ENCODE data around the gene YWHAQ. TPM values are rescaled to one million over a fixed set of nuclear protein-coding genes. Genes with fewer than 3 reads are reported as not detected.

YWHAQ gene
- total RNA-seq = 209 TPM

DNA sequence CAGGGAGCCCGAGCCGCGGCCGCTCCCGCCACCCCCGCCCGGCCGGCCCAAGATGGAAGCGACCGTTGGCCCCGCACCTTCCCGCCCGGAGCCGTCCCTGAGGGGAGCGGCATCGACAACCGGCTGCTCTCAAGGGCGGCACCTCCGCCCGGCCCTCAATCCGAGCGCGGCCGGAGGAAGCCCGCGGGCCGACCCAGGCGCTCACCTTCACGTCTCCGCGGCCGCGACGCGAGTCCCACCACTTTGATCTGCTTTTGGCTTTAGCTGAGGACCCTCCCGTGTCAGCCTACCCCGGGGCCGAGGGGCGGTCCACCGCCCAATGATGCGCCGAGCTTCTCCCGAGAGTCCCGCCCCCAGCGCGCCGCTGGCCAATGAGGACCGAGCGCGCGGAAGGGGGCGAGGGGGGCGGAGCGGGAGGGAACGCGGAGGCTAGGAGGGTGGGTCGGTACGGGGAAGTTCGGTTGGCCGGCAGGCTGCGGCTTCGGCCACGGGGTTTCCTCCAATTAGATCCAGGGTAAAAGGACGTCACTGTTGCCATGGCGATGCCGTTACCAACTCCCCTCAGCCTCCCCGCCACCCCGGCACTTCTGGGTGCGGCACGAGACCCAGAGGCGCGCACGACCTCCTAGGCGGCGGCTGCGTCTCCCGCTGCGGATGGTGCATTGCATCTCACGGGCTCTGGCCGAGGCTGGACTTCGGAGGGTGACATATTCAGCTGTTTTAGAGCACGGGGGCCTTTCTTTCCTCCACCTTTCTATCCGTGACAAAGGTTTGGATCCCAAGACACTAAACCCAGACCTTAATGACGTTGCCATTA is at the start of gene YWHAQ:
YWHAQ (minus strand) TSS at position 262 of the 817 bp plus-strand sequence. CDS start 545 bp downstream, outside the sequence.
- ATAC-seq = peak; percentile 99
- DNase-seq (ENCODE audit: low spot score) = peak; percentile 99
- intact Hi-C loops (cut with DNase I) = no loop called here

DNA sequence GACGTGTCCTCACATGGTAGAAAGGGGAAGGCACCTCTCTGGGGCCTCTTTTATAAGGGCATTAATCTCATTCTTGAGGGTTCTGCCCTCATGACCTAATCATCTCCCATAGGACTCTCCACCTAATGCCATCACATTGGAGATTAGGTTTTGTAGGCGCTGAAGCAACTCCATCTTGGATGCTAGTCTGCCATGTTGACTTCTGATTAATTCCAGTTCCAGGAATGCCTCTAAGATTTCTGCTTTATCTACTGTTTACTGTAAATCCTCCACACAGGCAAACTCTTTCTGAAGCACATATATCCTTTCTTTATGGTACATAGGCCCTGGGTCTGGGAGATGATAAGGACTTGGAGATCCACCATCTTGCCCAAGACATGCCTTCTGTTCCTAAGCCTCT is 49.3 kb upstream of the YWHAQ start:
- DNase-seq (ENCODE audit: low spot score) = no peak
- intact Hi-C loops (cut with DNase I) = no loop called here
- ATAC-seq = no peak

DNA sequence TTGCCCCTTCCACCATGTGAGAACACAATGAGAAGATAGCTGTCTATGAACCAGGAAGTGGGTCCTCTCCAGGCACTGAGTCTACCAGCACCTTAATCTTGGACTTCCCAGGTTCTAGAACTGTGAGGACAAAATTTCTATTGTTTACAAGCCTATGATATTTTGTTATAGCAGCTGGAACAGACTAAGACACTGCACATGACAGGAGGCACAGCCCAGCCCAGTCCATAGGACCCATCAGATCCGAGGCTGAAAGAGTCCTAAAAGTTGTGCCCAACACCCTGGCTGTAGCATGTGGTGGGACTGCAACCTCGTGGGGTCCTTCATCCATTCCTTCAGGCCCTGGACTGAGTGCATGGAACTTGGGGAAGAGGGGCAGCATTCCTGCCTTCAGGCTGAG is 48.4 kb upstream of the YWHAQ start:
- DNase-seq (ENCODE audit: low spot score) (no peak), ATAC-seq (no peak)
- intact Hi-C loops (cut with DNase I) = no loop called here

DNA sequence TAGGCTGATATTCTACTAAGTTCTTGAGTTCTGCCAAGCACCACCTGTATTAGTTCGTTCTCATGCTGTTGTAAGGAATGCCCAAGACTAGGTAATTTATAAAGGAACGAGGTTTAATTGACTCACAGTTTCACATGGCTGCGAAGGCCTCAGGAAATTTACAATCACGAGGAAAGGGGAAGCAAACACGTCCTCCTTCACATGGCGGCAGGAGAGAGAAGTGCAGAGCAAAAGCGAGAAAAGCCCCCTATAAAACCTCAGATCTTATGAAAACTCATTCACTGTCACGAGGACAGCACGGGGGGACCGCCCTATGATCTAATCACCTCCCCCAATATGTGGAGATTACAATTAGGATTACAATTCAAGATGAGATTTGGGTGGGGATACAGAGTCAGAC is 47.7 kb upstream of the YWHAQ start:
- ATAC-seq (no peak), DNase-seq (ENCODE audit: low spot score) (no peak)
- intact Hi-C loops (cut with DNase I) = no loop called here

DNA sequence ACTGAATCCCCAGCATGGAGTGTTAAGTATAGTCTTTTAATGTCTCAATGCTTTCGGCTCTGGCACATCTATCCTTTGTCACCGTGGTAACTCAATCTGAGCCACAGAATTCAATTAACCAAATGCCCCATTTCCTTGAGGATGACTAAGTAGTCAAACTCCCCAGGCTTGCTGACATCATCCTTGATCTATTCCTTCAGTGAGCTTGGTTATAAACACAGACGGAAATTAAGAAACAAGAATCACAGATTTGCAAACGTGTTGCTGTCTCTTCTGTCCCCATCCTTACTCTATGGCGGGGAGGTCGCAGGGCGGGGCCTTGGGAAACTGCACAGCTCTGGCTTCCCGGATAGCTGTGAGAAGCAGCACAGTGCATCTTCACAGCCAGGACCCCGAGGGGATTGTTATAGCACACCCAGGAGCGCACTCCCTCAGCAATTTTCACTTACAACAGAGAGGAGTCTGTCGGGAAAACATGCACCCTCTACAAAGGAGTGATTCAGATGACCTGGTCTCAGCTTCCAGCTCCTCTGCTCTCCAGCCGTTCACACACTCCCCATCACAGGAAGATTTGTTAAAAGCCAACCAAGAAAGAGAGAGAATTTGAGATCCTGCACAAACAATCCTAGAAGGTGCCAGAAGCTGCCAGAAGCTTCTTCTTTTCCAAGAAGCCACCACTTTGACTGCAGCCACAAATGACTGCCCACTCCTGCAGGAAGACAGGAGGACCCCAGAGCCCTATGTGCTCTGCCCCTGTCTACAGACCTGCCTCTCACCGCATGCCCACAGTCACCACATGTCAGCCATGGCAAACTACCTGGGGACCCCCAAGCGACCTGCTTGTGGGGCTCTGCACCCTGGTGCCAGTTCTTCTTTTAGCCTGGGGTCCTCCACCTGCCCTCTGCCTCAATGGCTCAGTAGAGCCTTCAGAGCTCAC is 44.9 kb upstream of the YWHAQ start:
- DNase-seq (ENCODE audit: low spot score) (no peak), ATAC-seq (peak; percentile 64)
- intact Hi-C loops (cut with DNase I) = no loop called here

DNA sequence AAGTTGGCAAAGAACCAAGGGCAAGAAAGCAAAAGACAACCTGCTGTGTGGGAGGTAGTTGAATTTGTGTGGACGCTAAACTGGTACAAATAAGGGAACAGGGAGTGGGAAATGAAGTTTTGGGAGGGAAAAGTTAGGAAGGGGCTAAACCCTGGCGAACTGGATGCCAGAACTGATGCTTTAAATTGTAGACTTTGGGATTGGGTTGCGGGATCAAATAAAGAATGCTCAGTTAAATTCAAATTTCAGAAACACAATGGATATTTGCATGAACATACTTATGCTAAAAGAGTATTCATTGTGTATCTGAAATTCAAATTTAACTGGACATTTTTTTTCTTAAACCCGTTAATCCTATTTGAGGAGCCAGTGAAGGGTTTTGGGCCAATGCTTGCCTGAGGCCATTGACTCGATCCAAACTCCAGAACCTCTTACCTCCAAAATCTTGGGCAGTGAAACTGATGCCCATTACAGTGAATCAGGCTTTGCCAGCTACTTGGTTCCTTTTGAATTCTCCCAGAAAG is 44.2 kb upstream of the YWHAQ start:
- ATAC-seq (no peak), DNase-seq (ENCODE audit: low spot score) (no peak)
- intact Hi-C loops (cut with DNase I) = no loop called here

DNA sequence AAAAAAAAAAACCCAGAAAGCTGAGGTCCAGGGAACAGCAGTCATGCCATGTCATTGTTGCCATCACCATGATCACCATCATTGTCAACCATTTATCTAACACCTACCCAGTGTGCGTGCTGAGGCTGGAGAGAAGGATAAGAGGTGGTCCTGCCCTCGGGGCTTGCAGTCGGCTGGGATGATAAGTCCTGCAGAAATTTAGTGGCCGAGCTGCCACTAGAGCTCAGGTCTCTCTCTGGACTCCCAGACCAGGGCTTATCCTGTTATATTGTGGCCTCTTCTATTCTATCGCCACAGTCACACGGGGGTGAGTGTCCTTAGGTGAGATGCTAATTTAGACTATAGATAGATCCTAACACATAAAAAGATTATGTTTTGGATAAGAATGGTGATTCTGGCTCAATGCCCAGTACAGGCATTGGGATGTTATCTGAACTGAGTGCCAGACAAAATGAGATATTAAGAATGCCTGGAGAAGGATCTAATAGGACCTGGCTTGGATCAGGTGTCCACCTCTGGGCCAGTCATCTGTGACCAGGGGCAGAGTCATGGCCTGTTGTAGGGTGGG is 43.2 kb upstream of the YWHAQ start:
- ATAC-seq (no peak), DNase-seq (ENCODE audit: low spot score) (no peak)
- intact Hi-C loops (cut with DNase I) = no loop called here

DNA sequence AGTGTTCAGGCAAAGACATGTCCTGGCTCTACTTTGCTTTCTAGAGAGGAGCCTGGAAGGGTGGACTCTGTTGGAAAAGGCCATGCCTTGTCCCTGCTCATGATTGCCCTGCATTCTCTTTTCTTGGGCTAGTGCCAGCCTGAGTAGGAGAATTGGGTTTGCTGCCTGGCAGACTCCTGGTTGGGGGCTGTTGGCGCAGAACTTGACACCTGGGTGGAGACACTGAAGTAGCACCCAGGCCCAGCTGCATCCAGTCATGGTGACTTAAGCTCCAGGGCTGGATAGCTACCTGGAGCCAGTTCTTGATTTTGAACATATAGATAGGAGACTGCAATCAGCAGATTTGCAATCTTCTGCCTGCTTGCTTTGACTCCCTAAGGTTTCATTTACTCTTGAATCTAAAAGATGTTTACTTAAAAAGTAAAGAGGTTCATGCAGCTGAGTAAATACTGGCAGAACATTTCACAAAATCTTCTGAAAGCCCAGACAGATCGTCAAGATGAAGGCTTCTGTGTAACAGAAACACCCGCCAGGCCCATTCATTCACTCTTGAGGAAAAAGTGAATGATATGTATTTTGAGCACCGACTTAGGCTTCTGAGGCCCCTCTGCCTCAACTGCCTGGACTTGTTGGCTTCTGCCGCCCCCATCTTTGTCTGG is 38.0 kb upstream of the YWHAQ start:
- intact Hi-C loops (cut with DNase I) = no loop called here
- ATAC-seq (peak; percentile 62), DNase-seq (ENCODE audit: low spot score) (no peak)

DNA sequence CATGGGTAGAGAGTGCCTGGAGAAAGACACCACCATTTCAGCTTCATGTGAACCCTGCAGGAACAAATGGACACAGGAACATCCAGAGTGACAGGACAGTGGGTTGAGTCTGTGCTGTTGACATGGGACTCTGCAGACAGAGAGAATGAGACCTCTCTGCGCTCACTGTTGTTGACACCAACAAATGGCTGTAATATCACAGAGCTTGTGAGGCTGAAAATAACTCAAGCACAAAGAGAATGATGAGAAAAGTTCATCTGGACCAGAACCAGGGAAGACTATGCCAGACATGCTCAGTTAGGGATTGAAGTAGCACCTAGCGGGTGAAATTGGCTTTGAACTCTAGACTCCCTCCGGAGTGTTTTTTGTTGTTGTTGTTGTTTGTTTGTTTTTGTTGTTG is 37.0 kb upstream of the YWHAQ start:
- ATAC-seq (no peak), DNase-seq (ENCODE audit: low spot score) (no peak)
- intact Hi-C loops (cut with DNase I) = no loop called here

DNA sequence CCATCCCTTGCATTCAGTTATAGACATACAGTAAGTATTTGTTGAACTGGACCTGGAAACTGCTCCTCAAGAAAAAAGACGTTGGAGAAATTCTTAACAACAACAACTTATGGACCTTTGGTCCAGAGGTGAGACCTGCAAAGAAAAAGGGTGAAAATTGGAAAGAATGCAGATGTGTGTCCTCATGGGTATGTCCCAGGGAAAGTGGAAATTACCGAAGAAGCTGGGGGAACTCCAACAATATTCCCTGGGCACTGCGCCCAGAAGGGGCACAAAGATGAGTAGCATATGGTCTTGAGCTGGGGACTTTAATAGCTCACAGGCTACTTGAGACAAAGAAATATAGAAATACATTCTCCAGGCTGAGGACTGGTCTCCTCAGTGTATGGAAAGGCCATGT is 35.5 kb upstream of the YWHAQ start:
- ATAC-seq = no peak
- no peak for DNase-seq (ENCODE audit: low spot score)
- intact Hi-C loops (cut with DNase I) = no loop called here

DNA sequence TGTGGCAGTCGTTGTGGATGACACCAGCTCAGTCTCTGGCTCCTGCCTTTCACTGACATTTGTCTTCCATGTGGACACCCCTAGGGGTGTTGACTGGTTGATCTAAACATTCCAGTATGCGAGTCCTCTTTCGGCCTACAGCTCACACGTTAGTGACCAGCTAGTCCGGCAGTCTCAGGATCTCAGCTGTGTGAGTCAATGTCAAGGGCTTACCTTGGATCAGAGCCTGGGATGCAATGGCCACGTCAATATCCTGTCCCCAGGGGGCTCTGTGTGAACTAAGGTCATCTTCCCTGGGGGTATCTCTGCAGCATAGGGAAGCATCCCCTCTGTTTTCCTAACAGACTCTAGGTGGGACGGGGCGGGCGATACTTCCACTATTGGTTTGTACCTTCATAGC is 35.1 kb upstream of the YWHAQ start:
- DNase-seq (ENCODE audit: low spot score) (no peak), ATAC-seq (no peak)
- intact Hi-C loops (cut with DNase I) = no loop called here

DNA sequence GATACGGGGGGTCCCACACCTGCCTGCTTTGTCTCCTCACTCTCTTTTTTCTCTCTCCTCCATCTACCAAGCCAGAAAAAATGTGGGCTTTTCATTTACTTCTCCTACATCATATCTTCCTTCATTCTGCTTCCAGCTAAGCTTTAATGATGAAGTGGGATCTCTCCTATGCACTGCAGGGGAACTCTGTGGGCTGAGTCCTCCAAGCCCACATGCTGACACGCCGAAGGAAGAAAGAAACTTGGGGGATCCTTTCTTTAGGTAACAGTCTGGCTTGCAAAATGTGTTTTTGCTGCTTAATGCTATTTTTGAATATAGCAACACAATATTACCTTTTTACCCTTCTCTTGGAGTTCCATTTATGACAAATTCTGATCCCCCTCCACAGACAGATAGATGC is 33.6 kb upstream of the YWHAQ start:
- ATAC-seq = no peak
- intact Hi-C loops (cut with DNase I) = no loop called here
- no peak for DNase-seq (ENCODE audit: low spot score)

DNA sequence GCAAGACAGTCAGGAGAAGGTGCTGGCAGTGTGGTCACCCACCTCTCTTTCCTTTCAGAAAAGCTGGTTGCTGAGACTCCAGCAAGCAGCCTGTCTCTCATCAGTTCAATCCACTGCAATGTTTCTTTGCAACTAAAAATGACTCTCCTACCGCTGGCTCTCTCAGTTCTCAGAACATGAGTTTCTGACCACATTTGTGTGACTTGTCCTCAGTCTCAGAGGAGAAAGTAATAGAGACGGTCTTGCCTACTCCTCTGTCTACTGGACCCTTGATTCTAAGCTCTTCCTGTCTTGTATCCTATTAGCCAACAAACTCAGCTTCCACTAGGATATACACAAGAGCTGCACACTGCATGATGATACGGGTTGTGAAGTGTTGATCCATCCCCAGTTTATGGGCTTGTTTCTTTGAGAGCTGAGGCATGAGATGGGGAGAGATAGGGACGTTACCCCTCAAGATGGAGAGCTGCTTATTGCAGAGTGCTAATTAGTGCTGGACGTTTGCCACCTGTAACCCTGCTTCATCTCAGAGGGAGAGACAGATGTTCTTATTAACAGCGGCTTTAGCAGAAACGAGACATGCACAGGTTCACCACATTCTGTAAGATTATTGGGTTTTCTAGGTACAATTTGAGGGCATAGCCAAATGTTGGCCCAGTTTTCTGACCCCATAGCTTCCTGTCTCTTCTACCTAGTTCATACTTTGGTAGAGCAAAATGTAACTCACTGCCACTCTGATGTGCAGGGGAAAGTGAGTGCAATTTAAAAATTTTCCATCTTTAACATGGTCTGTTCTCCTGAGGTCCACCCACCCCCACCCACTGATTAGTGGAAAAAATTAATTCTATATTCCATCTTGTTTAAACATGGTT is 32.4 kb upstream of the YWHAQ start:
- DNase-seq (ENCODE audit: low spot score) = no peak
- intact Hi-C loops (cut with DNase I) = no loop called here
- no peak for ATAC-seq

DNA sequence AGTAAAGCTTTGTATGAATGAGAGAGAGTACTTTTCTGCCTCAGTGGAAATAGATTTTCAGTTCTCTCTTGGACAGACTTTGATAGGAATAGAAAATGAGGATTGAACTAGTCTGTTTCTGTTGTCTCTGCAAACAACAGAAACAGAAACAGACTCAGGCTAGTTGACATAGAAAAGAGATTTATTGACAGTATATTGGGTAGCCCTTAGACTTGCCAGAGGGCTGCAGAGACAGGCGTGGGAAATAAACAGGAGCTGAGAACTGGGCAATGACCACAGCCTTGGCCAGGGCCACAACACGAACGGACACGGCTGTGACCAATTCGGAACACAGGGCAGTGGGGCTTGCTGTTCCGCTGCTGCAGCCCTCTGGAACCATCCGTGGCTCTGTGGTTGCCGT is 30.5 kb upstream of the YWHAQ start:
- DNase-seq (ENCODE audit: low spot score) (no peak), ATAC-seq (no peak)
- intact Hi-C loops (cut with DNase I) = no loop called here

DNA sequence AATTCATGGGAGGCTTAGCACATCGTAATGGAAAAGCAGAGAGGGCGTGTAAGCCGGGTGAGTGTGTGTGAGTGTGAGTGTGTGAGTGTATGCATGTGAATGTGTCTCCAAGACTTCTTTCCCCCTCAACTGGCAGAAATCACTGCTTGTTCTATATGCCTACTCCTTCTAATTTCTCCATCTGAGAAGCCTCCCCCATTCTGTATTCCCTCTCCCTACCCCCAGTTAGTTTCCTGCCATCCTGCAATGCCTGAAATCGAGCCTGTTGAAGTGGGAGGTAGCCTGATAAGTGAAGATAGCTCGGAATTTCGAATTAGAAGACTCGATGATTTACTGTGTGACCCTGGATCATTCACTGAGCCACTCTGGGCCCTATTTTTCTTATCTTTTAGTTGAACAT is 30.0 kb upstream of the YWHAQ start:
- intact Hi-C loops (cut with DNase I) = no loop called here
- ATAC-seq (no peak), DNase-seq (ENCODE audit: low spot score) (no peak)

DNA sequence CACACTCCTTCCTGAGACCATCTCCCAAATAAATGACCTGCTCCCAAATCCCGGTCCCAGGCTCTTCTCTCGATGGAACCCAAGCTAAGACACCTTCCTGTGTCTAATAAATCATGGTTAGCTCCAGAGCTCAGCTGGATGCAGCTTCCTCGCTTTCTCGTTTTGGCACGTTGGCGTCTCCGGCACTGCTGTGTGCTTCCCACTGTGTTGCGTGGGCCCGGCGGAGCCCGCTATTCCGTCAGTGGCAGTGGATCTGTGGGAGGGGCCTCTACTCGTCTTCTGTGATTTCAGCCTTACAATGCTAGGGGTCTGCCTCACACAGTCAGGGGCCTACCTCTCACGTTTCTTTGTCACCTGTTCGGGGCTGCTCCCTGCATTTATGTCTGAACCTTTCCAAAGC is 29.4 kb upstream of the YWHAQ start:
- ATAC-seq (no peak), DNase-seq (ENCODE audit: low spot score) (no peak)
- intact Hi-C loops (cut with DNase I) = no loop called here

DNA sequence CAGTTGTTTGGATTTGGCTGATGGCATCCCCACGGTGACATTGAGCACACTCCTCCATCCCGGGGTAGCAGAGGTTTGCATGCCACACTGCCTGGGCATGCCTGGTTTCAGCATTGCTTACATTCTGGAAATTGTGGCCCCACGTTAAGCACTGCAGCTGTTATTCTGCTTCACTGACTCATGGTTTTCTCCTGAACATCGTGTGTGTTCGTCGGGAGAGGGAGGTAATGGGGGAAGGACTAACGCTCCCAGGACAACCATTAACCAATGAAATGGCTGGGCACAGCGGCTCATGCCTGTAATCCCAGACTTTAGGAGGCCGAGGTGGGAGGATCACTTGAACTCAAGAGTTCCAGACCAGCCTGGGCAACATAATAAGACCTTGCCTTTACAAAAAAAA is 28.2 kb upstream of the YWHAQ start:
- intact Hi-C loops (cut with DNase I) = no loop called here
- ATAC-seq (no peak), DNase-seq (ENCODE audit: low spot score) (no peak)

DNA sequence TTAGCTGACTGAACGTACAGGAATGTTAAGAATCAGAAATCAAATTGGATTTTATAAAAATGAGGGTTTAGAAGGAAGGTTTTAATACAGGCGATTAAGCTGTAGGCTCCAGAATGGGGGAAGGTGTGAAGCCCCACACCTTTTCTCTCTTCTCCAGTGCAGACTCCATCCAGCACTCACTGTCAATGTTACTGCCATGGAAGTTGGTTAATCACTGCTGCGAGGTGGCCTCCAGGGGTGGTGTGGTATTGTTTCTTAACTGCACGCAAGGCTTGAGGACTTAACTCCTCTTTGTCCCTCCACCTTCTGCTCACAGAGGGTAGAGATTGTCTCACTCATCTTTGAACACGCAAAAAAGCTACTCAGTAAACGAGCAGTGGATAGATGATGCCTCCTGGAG is 26.9 kb upstream of the YWHAQ start:
- DNase-seq (ENCODE audit: low spot score) (no peak), ATAC-seq (no peak)
- intact Hi-C loops (cut with DNase I) = no loop called here
